ENCODE measurements around the gene EGF. TPM values are rescaled to one million over a fixed set of nuclear protein-coding genes. Genes with fewer than 3 reads are reported as not detected.

EGF gene
- total RNA-seq, 6 experiments from 2014 or later: 1.1 to 2.2 (median 1.7) TPM

- Mint-ChIP-seq H3K9me3 (no peaks in the 10 kb centered on the region), H3K27ac (no peak overlapping the region), H3K4me1 (ENCODE audit: low read depth) (peaks cover 7% of the 10 kb centered on the region), H3K36me3 (ENCODE audit: low read depth) (no peaks in the 10 kb centered on the region), H3K27me3 (ENCODE audit: insufficient read depth) (peaks cover 1% of the 10 kb centered on the region; the same call in 1 of the 2 replicates), H3K4me3 (no peak overlapping the region)
- no peak for DNase-seq
- TF ChIP-seq CTCF (IDR thresholded peaks at IDR 0.05): no peak
These were observed 39.9 kb downstream of the EGF start for GRCh38 chr4:109952612-109953011.

- DNase-seq: no peak
- no peak for TF ChIP-seq CTCF (IDR thresholded peaks at IDR 0.05)
- H3K9me3 Mint-ChIP-seq: no peaks in the 10 kb centered on the region
- no peak overlapping the region for H3K4me3 Mint-ChIP-seq
- peaks cover 1% of the 10 kb centered on the region; the same call in 1 of the 2 replicates for H3K27me3 Mint-ChIP-seq (ENCODE audit: insufficient read depth)
- H3K4me1 Mint-ChIP-seq (ENCODE audit: low read depth): no peaks in the 10 kb centered on the region
- no peak overlapping the region for H3K27ac Mint-ChIP-seq
- no peaks in the 10 kb centered on the region for H3K36me3 Mint-ChIP-seq (ENCODE audit: low read depth)
These were observed 40.9 kb downstream of the EGF start for GRCh38 chr4:109953556-109953955.

- Mint-ChIP-seq H3K4me1 (ENCODE audit: low read depth) (no peaks in the 10 kb centered on the region), H3K36me3 (ENCODE audit: low read depth) (no peaks in the 10 kb centered on the region), H3K4me3 (no peak overlapping the region), H3K27me3 (ENCODE audit: insufficient read depth) (peaks cover 1% of the 10 kb centered on the region; the same call in 1 of the 2 replicates), H3K27ac (no peak overlapping the region), H3K9me3 (no peaks in the 10 kb centered on the region)
- TF ChIP-seq CTCF (IDR thresholded peaks at IDR 0.05): no peak
- no peak for DNase-seq
These were observed 42.5 kb downstream of the EGF start for GRCh38 chr4:109955146-109955545.

- no peaks in the 10 kb centered on the region for H3K36me3 Mint-ChIP-seq (ENCODE audit: low read depth)
- no peak for DNase-seq
- no peak overlapping the region for H3K27ac Mint-ChIP-seq
- no peaks in the 10 kb centered on the region for H3K9me3 Mint-ChIP-seq
- H3K4me3 Mint-ChIP-seq: no peak overlapping the region
- no peaks in the 10 kb centered on the region; the same call in 1 of the 2 replicates for H3K27me3 Mint-ChIP-seq (ENCODE audit: insufficient read depth)
- no peaks in the 10 kb centered on the region for H3K4me1 Mint-ChIP-seq (ENCODE audit: low read depth)
- no peak for TF ChIP-seq CTCF (IDR thresholded peaks at IDR 0.05)
These were observed 44.5 kb downstream of the EGF start for GRCh38 chr4:109957227-109957626.

GRCh38 chr4:109959195-109959594, 46.5 kb downstream of the EGF start:
- H3K4me1 Mint-ChIP-seq (ENCODE audit: low read depth): no peaks in the 10 kb centered on the region
- H3K27ac Mint-ChIP-seq: no peak overlapping the region
- no peaks in the 10 kb centered on the region; the same call in 1 of the 2 replicates for H3K27me3 Mint-ChIP-seq (ENCODE audit: insufficient read depth)
- H3K36me3 Mint-ChIP-seq (ENCODE audit: low read depth): no peaks in the 10 kb centered on the region
- H3K4me3 Mint-ChIP-seq: no peak overlapping the region
- DNase-seq: no peak
- no peaks in the 10 kb centered on the region for H3K9me3 Mint-ChIP-seq
- TF ChIP-seq CTCF (IDR thresholded peaks at IDR 0.05): no peak

- Mint-ChIP-seq H3K36me3 (ENCODE audit: low read depth) (no peaks in the 10 kb centered on the region), H3K9me3 (no peaks in the 10 kb centered on the region), H3K4me1 (ENCODE audit: low read depth) (peaks cover 14% of the 10 kb centered on the region), H3K27ac (no peak overlapping the region), H3K4me3 (no peak overlapping the region), H3K27me3 (ENCODE audit: insufficient read depth) (no peaks in the 10 kb centered on the region; the same call in 1 of the 2 replicates)
- no peak for DNase-seq
- TF ChIP-seq CTCF (IDR thresholded peaks at IDR 0.05): no peak
These were observed 49.7 kb downstream of the EGF start for GRCh38 chr4:109962401-109962800.
